Activated naive CD8-positive, alpha-beta T cell (primary cell): ENCODE results near the gene YRDC.
"Not testable (repeated sequence)": the region's sequence is repeated elsewhere in the genome, so short reads cannot be mapped to it uniquely, and the experiment has no call there.

Source experiments
- H3K27ac Mint-ChIP-seq: one replicate; pipeline ENCODE4 v1.8.0; 2021; ENCODE audit warnings: mixed read lengths
- H3K27me3 Mint-ChIP-seq: one replicate; pipeline ENCODE4 v1.8.0; 2021; ENCODE audit warnings: mixed read lengths
- H3K36me3 Mint-ChIP-seq: one replicate; pipeline ENCODE4 v1.8.0; 2021; ENCODE audit warnings: mixed read lengths
- H3K4me1 Mint-ChIP-seq: one replicate; pipeline ENCODE4 v1.8.0; 2021; ENCODE audit warnings: low read depth, mixed read lengths
- H3K4me3 Mint-ChIP-seq: one replicate; pipeline ENCODE4 v1.8.0; 2021; ENCODE audit warnings: mild to moderate bottlenecking, mixed read lengths
- H3K9me3 Mint-ChIP-seq: one replicate; pipeline ENCODE4 v1.8.0; 2021; ENCODE audit warnings: low read depth, mixed read lengths

Gene YRDC

GRCh38 chr1:37802439-37802838 lies 5.6 kb downstream of the YRDC start:
- H3K4me1 Mint-ChIP-seq = peaks cover 26% of the 10 kb centered on the region
- no peaks in the 10 kb centered on the region for H3K9me3 Mint-ChIP-seq
- H3K27ac Mint-ChIP-seq = no peak overlapping the region
- H3K36me3 Mint-ChIP-seq = peaks cover 10% of the 10 kb centered on the region
- no peaks in the 10 kb centered on the region for H3K27me3 Mint-ChIP-seq
- no peak overlapping the region for H3K4me3 Mint-ChIP-seq

- Mint-ChIP-seq H3K9me3 (no peaks in the 10 kb centered on the region), H3K4me3 (no peak overlapping the region), H3K4me1 (peaks cover 8% of the 10 kb centered on the region), H3K27ac (no peak overlapping the region), H3K36me3 (peaks cover 8% of the 10 kb centered on the region), H3K27me3 (no peaks in the 10 kb centered on the region)
These were observed 10.2 kb downstream of the YRDC start for GRCh38 chr1:37797750-37798345.

GRCh38 chr1:37795340-37796125 lies 12.5 kb downstream of the YRDC start:
- Mint-ChIP-seq H3K4me3 (peak overlapping the region; percentile 77), H3K27me3 (peaks cover 14% of the 10 kb centered on the region), H3K36me3 (peaks cover 4% of the 10 kb centered on the region), H3K9me3 (no peaks in the 10 kb centered on the region), H3K27ac (no peak overlapping the region), H3K4me1 (peaks cover 8% of the 10 kb centered on the region)

- H3K4me1 Mint-ChIP-seq = peaks cover 8% of the 10 kb centered on the region
- H3K36me3 Mint-ChIP-seq = peaks cover 2% of the 10 kb centered on the region
- H3K4me3 Mint-ChIP-seq = peak overlapping the region; percentile 77
- H3K9me3 Mint-ChIP-seq = no peaks in the 10 kb centered on the region
- no peak overlapping the region for H3K27ac Mint-ChIP-seq
- peaks cover 17% of the 10 kb centered on the region for H3K27me3 Mint-ChIP-seq
These were observed 13.4 kb downstream of the YRDC start for GRCh38 chr1:37794372-37795339.

- no peaks in the 10 kb centered on the region for H3K9me3 Mint-ChIP-seq
- no peaks in the 10 kb centered on the region for H3K36me3 Mint-ChIP-seq
- H3K27me3 Mint-ChIP-seq = peaks cover 17% of the 10 kb centered on the region
- no peak within 1 kb of the TSS for H3K27ac Mint-ChIP-seq
- H3K4me1 Mint-ChIP-seq = peaks cover 8% of the 10 kb centered on the region
- H3K4me3 Mint-ChIP-seq = peak within 1 kb of the TSS; percentile 77
These were observed 14.1 kb downstream of the YRDC start, which contains the start of gene MANEAL for GRCh38 chr1:37793773-37794371. Gene MANEAL, plus strand, starts transcription at chr1:37793847. Its CDS starts 336 bp downstream, at chr1:37794183.

GRCh38 chr1:37792943-37793686 lies 14.9 kb downstream of the YRDC start:
- Mint-ChIP-seq H3K4me3 (peak overlapping the region; percentile 47), H3K27me3 (peaks cover 20% of the 10 kb centered on the region), H3K36me3 (no peaks in the 10 kb centered on the region), H3K27ac (no peak overlapping the region), H3K4me1 (peaks cover 8% of the 10 kb centered on the region), H3K9me3 (no peaks in the 10 kb centered on the region)

GRCh38 chr1:37782491-37782890 lies 25.5 kb downstream of the YRDC start:
- Mint-ChIP-seq H3K27ac (no peak overlapping the region), H3K4me3 (no peak overlapping the region), H3K9me3 (no peaks in the 10 kb centered on the region), H3K27me3 (peaks cover 9% of the 10 kb centered on the region), H3K36me3 (no peaks in the 10 kb centered on the region), H3K4me1 (peaks cover under 1% of the 10 kb centered on the region)

GRCh38 chr1:37778654-37779053 lies 29.4 kb downstream of the YRDC start:
- H3K4me3 Mint-ChIP-seq = no peak overlapping the region
- no peaks in the 10 kb centered on the region for H3K36me3 Mint-ChIP-seq
- no peaks in the 10 kb centered on the region for H3K9me3 Mint-ChIP-seq
- peaks cover 3% of the 10 kb centered on the region for H3K27me3 Mint-ChIP-seq
- H3K4me1 Mint-ChIP-seq = peaks cover 4% of the 10 kb centered on the region
- no peak overlapping the region for H3K27ac Mint-ChIP-seq

GRCh38 chr1:37776946-37777516 lies 31.0 kb downstream of the YRDC start:
- H3K9me3 Mint-ChIP-seq = no peaks in the 10 kb centered on the region
- no peak overlapping the region for H3K27ac Mint-ChIP-seq
- H3K4me3 Mint-ChIP-seq = no peak overlapping the region
- no peaks in the 10 kb centered on the region for H3K36me3 Mint-ChIP-seq
- H3K27me3 Mint-ChIP-seq = peaks cover 3% of the 10 kb centered on the region
- H3K4me1 Mint-ChIP-seq = peaks cover 4% of the 10 kb centered on the region

- not testable (repeated sequence) for H3K9me3 Mint-ChIP-seq, H3K4me1 Mint-ChIP-seq, H3K36me3 Mint-ChIP-seq, H3K27ac Mint-ChIP-seq, H3K4me3 Mint-ChIP-seq
- peaks cover 25% of the 10 kb centered on the region for H3K27me3 Mint-ChIP-seq
These were observed 36.6 kb downstream of the YRDC start for GRCh38 chr1:37771440-37771839.

- H3K4me3 Mint-ChIP-seq = no peak overlapping the region
- H3K36me3 Mint-ChIP-seq = no peaks in the 10 kb centered on the region
- H3K4me1 Mint-ChIP-seq = peaks cover 14% of the 10 kb centered on the region
These were observed 40.5 kb downstream of the YRDC start for GRCh38 chr1:37767488-37767887.

GRCh38 chr1:37765916-37766664 lies 41.9 kb downstream of the YRDC start:
- Mint-ChIP-seq H3K27me3 (peaks cover 56% of the 10 kb centered on the region), H3K4me1 (peaks cover 14% of the 10 kb centered on the region), H3K4me3 (peak overlapping the region; percentile 23), H3K36me3 (no peaks in the 10 kb centered on the region), H3K9me3 (peaks cover 4% of the 10 kb centered on the region), H3K27ac (no peak overlapping the region)

More at GRCh38 chr1:37767488-37767887, 40.5 kb downstream of the YRDC start:
- H3K27me3 Mint-ChIP-seq = peaks cover 51% of the 10 kb centered on the region
- no peak overlapping the region for H3K27ac Mint-ChIP-seq
- H3K9me3 Mint-ChIP-seq = peaks cover 4% of the 10 kb centered on the region

GRCh38 chr1:37764888-37765441 lies 43.0 kb downstream of the YRDC start, which contains the start of gene EPHA10:
Gene EPHA10, minus strand, starts transcription at chr1:37765120. Its CDS starts 54 bp downstream, at chr1:37765066.
- Mint-ChIP-seq H3K4me1 (peaks cover 14% of the 10 kb centered on the region), H3K9me3 (peaks cover 4% of the 10 kb centered on the region), H3K36me3 (no peaks in the 10 kb centered on the region), H3K27ac (no peak within 1 kb of the TSS), H3K27me3 (peaks cover 51% of the 10 kb centered on the region), H3K4me3 (peak within 1 kb of the TSS; percentile 23)
